ENCODE measurements around the gene MRPL27. TPM values are rescaled to one million over a fixed set of nuclear protein-coding genes. Genes with fewer than 3 reads are reported as not detected.

Gene MRPL27
- total and polyA plus RNA-seq, 2 donors from 2014 or later = 54.0 to 227 TPM

- FAIRE-seq = no peak
- no peaks in the 10 kb centered on the region for H3K27me3 ChIP-seq (ENCODE audit: control insufficient read depth, insufficient read depth, low read length)
- DNase-seq = no peak
- no peak for TF ChIP-seq CTCF (IDR thresholded peaks at IDR 0.05; ENCODE audit: borderline replicate concordance, extremely low read depth, insufficient read depth)
- no peak overlapping the region for H3K9ac ChIP-seq (ENCODE audit: low read length in 3 of 3)
- no peaks in the 10 kb centered on the region for H3K9me3 ChIP-seq (ENCODE audit: control insufficient read depth in 2 of 3, insufficient read depth in 1 of 3, low read length in 3 of 3)
- no peak overlapping the region for H3K4me3 ChIP-seq (ENCODE audit: low read length in 3 of 3)
- intact Hi-C loops (cut with DNase I) = no loop called here
- no peaks in the 10 kb centered on the region for H3K4me1 ChIP-seq (ENCODE audit: control insufficient read depth in 2 of 3, insufficient read depth in 2 of 3, low read depth in 1 of 3, low read length in 3 of 3)
- H3K36me3 ChIP-seq (ENCODE audit: control insufficient read depth in 2 of 3, insufficient read depth in 3 of 3, low read length in 3 of 3) = no peaks in the 10 kb centered on the region
- no peak overlapping the region for H3K27ac ChIP-seq (ENCODE audit: low read depth in 2 of 2, low read length in 2 of 2)
Observed at GRCh38 chr17:50325906-50326305, 47.1 kb downstream of the MRPL27 start.

- Histone ChIP-seq H3K4me3 (ENCODE audit: low read length in 3 of 3) (no peak overlapping the region), H3K9ac (ENCODE audit: low read length in 3 of 3) (no peak overlapping the region), H3K27ac (ENCODE audit: low read depth in 2 of 2, low read length in 2 of 2) (no peak overlapping the region), H3K4me1 (ENCODE audit: control insufficient read depth in 2 of 3, insufficient read depth in 2 of 3, low read depth in 1 of 3, low read length in 3 of 3) (peaks cover 0 to 4% (median 0%) of the 10 kb centered on the region in 3 donors), H3K27me3 (ENCODE audit: control insufficient read depth, insufficient read depth, low read length) (no peaks in the 10 kb centered on the region), H3K36me3 (ENCODE audit: control insufficient read depth in 2 of 3, insufficient read depth in 3 of 3, low read length in 3 of 3) (no peaks in the 10 kb centered on the region), H3K9me3 (ENCODE audit: control insufficient read depth in 2 of 3, insufficient read depth in 1 of 3, low read length in 3 of 3) (no peaks in the 10 kb centered on the region)
- DNase-seq (no peak), FAIRE-seq (no peak)
- TF ChIP-seq CTCF (IDR thresholded peaks at IDR 0.05; ENCODE audit: borderline replicate concordance, extremely low read depth, insufficient read depth) = no peak
- intact Hi-C loops (cut with DNase I) = no loop called here
Observed at GRCh38 chr17:50323060-50323459, 49.9 kb downstream of the MRPL27 start.

GRCh38 chr17:50322271-50322670, 50.7 kb downstream of the MRPL27 start:
- FAIRE-seq = no peak
- intact Hi-C loops (cut with DNase I) = no loop called here
- H3K36me3 ChIP-seq (ENCODE audit: control insufficient read depth in 2 of 3, insufficient read depth in 3 of 3, low read length in 3 of 3) = no peaks in the 10 kb centered on the region
- no peak overlapping the region for H3K4me3 ChIP-seq (ENCODE audit: low read length in 3 of 3)
- DNase-seq = no peak
- no peak overlapping the region for H3K9ac ChIP-seq (ENCODE audit: low read length in 3 of 3)
- no peaks in the 10 kb centered on the region for H3K27me3 ChIP-seq (ENCODE audit: control insufficient read depth, insufficient read depth, low read length)
- no peaks in the 10 kb centered on the region for H3K9me3 ChIP-seq (ENCODE audit: control insufficient read depth in 2 of 3, insufficient read depth in 1 of 3, low read length in 3 of 3)
- no peak overlapping the region for H3K27ac ChIP-seq (ENCODE audit: low read depth in 2 of 2, low read length in 2 of 2)
- TF ChIP-seq CTCF (IDR thresholded peaks at IDR 0.05; ENCODE audit: borderline replicate concordance, extremely low read depth, insufficient read depth) = no peak
- H3K4me1 ChIP-seq (ENCODE audit: control insufficient read depth in 2 of 3, insufficient read depth in 2 of 3, low read depth in 1 of 3, low read length in 3 of 3) = peaks cover 0 to 4% (median 0%) of the 10 kb centered on the region in 3 donors

Measured in kidney (tissue), 14 donors.